Panc1 (cell line): Measurements from ENCODE around the gene PLA2G2C. TPM values are rescaled to one million over a fixed set of nuclear protein-coding genes. Genes with fewer than 3 reads are reported as not detected.

Experiments
- ATAC-seq: fragments of 200-7000 bp; cut with Tn5 transposase; 2 replicates; pipeline ENCODE4 v1.9.1; 2020; ENCODE audit warnings: mild to moderate bottlenecking, moderate library complexity
- BruUV-seq: library from RNA; stranded (reverse); fragments of 400-500 nt; replicated peaks from 2 replicates; lab custom pipeline; 2021; lab: Mats Ljungman, UMichigan
- CTCF ChIA-PET: fragments of 300-600 bp; sonication (Branson Sonifier 250); formaldehyde crosslinking; loops from one replicate; lab custom pipeline; 2022; ENCODE audit warnings: antibody characterized with exemption; lab: Charles Lee
- POLR2A ChIA-PET: fragments of 300-600 bp; sonication (Branson Sonifier 250); formaldehyde crosslinking; loops from one replicate; lab custom pipeline; 2022; ENCODE audit warnings: antibody characterized with exemption; lab: Charles Lee
- DNase-seq: peaks from one replicate; pipeline ENCODE4 v3.0.0-alpha.2; 2010; ENCODE audit warnings: low read depth, low spot score
- H3K27ac ChIP-seq: 2 replicates; pipeline ENCODE4 v1.5.1; 2011; ENCODE audit warnings: mild to moderate bottlenecking, low read length, inconsistent platforms
- H3K27me3 ChIP-seq: fragments of 200-500 bp; sonication (Bioruptor generic); 2 replicates; pipeline ENCODE4 v1.6.0; 2014; ENCODE audit warnings: low read length, inconsistent platforms; ENCODE audit not compliant: control insufficient read depth, insufficient read depth
- H3K36me3 ChIP-seq: fragments of 200-500 bp; sonication (Bioruptor generic); 2 replicates; pipeline ENCODE4 v1.5.1; 2014; ENCODE audit warnings: inconsistent platforms, mild to moderate bottlenecking, low read length, moderate library complexity; ENCODE audit not compliant: control insufficient read depth, insufficient read depth
- H3K4me1 ChIP-seq: 2 replicates; pipeline ENCODE4 v1.5.1; 2011; ENCODE audit warnings: inconsistent platforms, mild to moderate bottlenecking, low read length, moderate library complexity; ENCODE audit not compliant: control insufficient read depth, insufficient read depth
- H3K4me3 ChIP-seq, 2 experiments: 2 replicates each; pipeline ENCODE4 v1.5.1; 2011 to 2012; ENCODE audit warnings: low read depth in 2 of 2, low read length in 2 of 2, mild to moderate bottlenecking in 2 of 2, inconsistent platforms in 1 of 2, moderate library complexity in 1 of 2
- H3K9me3 ChIP-seq: fragments of 200-500 bp; sonication (Bioruptor generic); 2 replicates; pipeline ENCODE4 v1.5.1; 2014; ENCODE audit warnings: low read depth, mild to moderate bottlenecking, inconsistent platforms, low read length, moderate library complexity; ENCODE audit not compliant: control insufficient read depth, insufficient read depth
- POLR2AphosphoS5 ChIP-seq: IDR thresholded peaks from 2 replicates; pipeline ENCODE4 v1.6.1; 2012; ENCODE audit warnings: mild to moderate bottlenecking, low read depth, low read length, moderate library complexity
- SIN3A ChIP-seq: IDR thresholded peaks from 2 replicates; pipeline ENCODE4 v1.6.1; 2012; ENCODE audit warnings: low read depth, mild to moderate bottlenecking, low read length, moderate library complexity, borderline replicate concordance; ENCODE audit not compliant: insufficient read depth
- TCF7L2 ChIP-seq: IDR thresholded peaks from 2 replicates; pipeline ENCODE4 v1.6.1; 2011; ENCODE audit warnings: mild to moderate bottlenecking, low read depth, low read length, inconsistent platforms
- in situ Hi-C: cut with HindIII; loops from 2 replicates; pipeline ENCODE4 v1.10.0; 2016; ENCODE audit warnings: low sequenced_read_pairs, low pct_unique_long_range_greater_than_20kb
- intact Hi-C: fragments of 100-400 bp; cut with micrococcal nuclease; formaldehyde crosslinking; loops from one replicate; pipeline ENCODE4 v1.10.0; 2022; ENCODE audit not compliant: unreplicated experiment
- total RNA-seq: library from RNA; stranded (reverse); gene quantifications from one replicate; pipeline ENCODE4 v1.2.1, GENCODE V29; 2021; ENCODE audit not compliant: unreplicated experiment
- TF ChIP-seq, protein P1 (sequence below): fragments of 450-650 bp; IDR thresholded peaks from 2 replicates; pipeline ENCODE4 v1.5.1; 2017; ENCODE audit warnings: mild to moderate bottlenecking
- TF ChIP-seq, protein P2 (sequence below), 2 experiments: IDR thresholded peaks; 2 replicates each; pipeline ENCODE4 v1.6.1; 2011 to 2012; ENCODE audit warnings: low read depth in 2 of 2, control low read depth in 1 of 2, low read length in 1 of 2, mild to moderate bottlenecking in 1 of 2, moderate library complexity in 1 of 2; ENCODE audit not compliant: insufficient read depth in 1 of 2

The PLA2G2C gene
- total RNA-seq, 1 experiment from 2014 or later: not detected

DNA sequence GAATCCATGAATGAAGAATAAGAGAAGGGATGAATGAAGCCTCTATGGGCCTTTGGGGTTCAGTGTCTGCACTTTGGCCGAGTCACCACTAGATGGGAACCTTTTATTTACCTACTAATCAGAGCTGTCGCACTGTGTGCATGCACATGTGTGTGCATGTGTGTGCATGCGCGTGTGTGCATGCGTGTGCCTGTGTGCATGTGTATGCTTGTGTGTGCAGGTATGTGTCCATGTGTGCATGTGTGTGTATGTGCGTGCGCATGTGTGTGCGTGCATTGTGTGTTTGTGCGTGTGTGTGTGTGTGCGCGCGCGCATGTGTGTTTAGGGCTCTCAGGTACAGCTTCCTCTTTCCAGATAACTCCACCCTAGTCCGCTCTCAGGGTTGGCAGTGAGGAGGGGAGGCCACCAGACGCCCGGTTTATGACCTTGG, 20.8 kb downstream of the PLA2G2C start:
- intact Hi-C loops (no loop called here), in situ Hi-C loops (no loop called here)
- BruUV-seq: no TSS peak
- Histone ChIP-seq H3K9me3 (peaks cover 4% of the 10 kb centered on the region; the same call in 1 of the 2 replicates), H3K4me3 (no peak overlapping the region), H3K36me3 (no peaks in the 10 kb centered on the region), H3K27ac (no peak overlapping the region), H3K4me1 (no peaks in the 10 kb centered on the region; the same call in 1 of the 2 replicates), H3K27me3 (no peaks in the 10 kb centered on the region)
- ChIA-PET POLR2A (no interaction called here), CTCF (interaction anchor here (0.5 to 0.9 kb wide), 3 partner anchors 29 to 148 kb away, joined by 4 to 5 read pairs (median 4); no protein-coding TSS in a partner anchor)
- no peak for DNase-seq
- ATAC-seq: 0 out of 2 replicates have a peak, but pooled peaks have one; percentile 76
- TF ChIP-seq POLR2AphosphoS5 (no peak), TCF7L2 (no peak), SIN3A (no peak)
- TF ChIP-seq, protein P1, sequence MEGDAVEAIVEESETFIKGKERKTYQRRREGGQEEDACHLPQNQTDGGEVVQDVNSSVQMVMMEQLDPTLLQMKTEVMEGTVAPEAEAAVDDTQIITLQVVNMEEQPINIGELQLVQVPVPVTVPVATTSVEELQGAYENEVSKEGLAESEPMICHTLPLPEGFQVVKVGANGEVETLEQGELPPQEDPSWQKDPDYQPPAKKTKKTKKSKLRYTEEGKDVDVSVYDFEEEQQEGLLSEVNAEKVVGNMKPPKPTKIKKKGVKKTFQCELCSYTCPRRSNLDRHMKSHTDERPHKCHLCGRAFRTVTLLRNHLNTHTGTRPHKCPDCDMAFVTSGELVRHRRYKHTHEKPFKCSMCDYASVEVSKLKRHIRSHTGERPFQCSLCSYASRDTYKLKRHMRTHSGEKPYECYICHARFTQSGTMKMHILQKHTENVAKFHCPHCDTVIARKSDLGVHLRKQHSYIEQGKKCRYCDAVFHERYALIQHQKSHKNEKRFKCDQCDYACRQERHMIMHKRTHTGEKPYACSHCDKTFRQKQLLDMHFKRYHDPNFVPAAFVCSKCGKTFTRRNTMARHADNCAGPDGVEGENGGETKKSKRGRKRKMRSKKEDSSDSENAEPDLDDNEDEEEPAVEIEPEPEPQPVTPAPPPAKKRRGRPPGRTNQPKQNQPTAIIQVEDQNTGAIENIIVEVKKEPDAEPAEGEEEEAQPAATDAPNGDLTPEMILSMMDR: no peak; the same call in 1 of the 2 replicates
- TF ChIP-seq, protein P2, sequence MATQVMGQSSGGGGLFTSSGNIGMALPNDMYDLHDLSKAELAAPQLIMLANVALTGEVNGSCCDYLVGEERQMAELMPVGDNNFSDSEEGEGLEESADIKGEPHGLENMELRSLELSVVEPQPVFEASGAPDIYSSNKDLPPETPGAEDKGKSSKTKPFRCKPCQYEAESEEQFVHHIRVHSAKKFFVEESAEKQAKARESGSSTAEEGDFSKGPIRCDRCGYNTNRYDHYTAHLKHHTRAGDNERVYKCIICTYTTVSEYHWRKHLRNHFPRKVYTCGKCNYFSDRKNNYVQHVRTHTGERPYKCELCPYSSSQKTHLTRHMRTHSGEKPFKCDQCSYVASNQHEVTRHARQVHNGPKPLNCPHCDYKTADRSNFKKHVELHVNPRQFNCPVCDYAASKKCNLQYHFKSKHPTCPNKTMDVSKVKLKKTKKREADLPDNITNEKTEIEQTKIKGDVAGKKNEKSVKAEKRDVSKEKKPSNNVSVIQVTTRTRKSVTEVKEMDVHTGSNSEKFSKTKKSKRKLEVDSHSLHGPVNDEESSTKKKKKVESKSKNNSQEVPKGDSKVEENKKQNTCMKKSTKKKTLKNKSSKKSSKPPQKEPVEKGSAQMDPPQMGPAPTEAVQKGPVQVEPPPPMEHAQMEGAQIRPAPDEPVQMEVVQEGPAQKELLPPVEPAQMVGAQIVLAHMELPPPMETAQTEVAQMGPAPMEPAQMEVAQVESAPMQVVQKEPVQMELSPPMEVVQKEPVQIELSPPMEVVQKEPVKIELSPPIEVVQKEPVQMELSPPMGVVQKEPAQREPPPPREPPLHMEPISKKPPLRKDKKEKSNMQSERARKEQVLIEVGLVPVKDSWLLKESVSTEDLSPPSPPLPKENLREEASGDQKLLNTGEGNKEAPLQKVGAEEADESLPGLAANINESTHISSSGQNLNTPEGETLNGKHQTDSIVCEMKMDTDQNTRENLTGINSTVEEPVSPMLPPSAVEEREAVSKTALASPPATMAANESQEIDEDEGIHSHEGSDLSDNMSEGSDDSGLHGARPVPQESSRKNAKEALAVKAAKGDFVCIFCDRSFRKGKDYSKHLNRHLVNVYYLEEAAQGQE (IDR thresholded peaks at IDR 0.05; ENCODE audit: insufficient read depth in 1 of 2, low read depth in 2 of 2, low read length in 1 of 2): no peak

DNA sequence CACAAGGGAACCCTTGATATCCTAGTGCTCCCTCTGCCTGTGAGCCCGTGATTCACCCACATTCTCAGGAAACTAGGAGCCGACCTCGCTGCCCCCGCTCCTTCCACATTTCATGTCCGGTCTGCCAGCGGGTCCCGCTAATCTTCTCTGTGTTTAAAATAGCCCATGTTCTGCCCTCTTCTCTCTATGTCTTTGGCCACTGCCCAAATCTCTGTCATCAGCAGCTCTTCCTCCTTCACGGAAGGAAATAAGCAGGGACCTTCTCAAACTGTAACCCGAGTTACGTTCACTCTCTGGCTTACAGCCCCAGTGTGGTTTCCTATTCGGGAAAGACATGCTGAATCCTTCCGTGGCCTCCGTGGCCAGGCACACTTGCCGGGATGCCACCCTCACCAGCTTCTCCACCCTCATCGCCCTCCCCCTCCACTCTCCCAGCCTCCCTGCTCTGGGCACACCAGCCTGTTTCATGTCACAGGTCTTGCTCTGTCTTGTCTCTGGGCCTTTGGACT, 21.6 kb downstream of the PLA2G2C start:
- intact Hi-C loops: no loop called here
- Histone ChIP-seq H3K27me3 (no peaks in the 10 kb centered on the region), H3K36me3 (no peaks in the 10 kb centered on the region), H3K4me1 (no peaks in the 10 kb centered on the region; the same call in 1 of the 2 replicates), H3K4me3 (no peak overlapping the region), H3K27ac (no peak overlapping the region), H3K9me3 (peaks cover 12% of the 10 kb centered on the region; the same call in 1 of the 2 replicates)
- DNase-seq (no peak), ATAC-seq (no peak)
- no TSS peak for BruUV-seq
- in situ Hi-C loops: no loop called here
- no peak for TF ChIP-seq POLR2AphosphoS5
- no peak for TF ChIP-seq SIN3A
- TF ChIP-seq TCF7L2: no peak
- TF ChIP-seq, protein P2 (IDR thresholded peaks at IDR 0.05; ENCODE audit: insufficient read depth in 1 of 2, low read depth in 2 of 2, low read length in 1 of 2): no peak
- TF ChIP-seq, protein P1: no peak
- POLR2A ChIA-PET: no interaction called here
- CTCF ChIA-PET: interaction anchor here (0.5 to 0.7 kb wide), 2 partner anchors 13 to 147 kb away, joined by 3 to 4 read pairs; no protein-coding TSS in a partner anchor
